ENCODE results near the gene CYB561D2. TPM values are rescaled to one million over a fixed set of nuclear protein-coding genes. Genes with fewer than 3 reads are reported as not detected.

Gene CYB561D2, protein sequence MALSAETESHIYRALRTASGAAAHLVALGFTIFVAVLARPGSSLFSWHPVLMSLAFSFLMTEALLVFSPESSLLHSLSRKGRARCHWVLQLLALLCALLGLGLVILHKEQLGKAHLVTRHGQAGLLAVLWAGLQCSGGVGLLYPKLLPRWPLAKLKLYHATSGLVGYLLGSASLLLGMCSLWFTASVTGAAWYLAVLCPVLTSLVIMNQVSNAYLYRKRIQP
- total RNA-seq = 20.8 and 35.2 TPM in 2 replicates

DNA sequence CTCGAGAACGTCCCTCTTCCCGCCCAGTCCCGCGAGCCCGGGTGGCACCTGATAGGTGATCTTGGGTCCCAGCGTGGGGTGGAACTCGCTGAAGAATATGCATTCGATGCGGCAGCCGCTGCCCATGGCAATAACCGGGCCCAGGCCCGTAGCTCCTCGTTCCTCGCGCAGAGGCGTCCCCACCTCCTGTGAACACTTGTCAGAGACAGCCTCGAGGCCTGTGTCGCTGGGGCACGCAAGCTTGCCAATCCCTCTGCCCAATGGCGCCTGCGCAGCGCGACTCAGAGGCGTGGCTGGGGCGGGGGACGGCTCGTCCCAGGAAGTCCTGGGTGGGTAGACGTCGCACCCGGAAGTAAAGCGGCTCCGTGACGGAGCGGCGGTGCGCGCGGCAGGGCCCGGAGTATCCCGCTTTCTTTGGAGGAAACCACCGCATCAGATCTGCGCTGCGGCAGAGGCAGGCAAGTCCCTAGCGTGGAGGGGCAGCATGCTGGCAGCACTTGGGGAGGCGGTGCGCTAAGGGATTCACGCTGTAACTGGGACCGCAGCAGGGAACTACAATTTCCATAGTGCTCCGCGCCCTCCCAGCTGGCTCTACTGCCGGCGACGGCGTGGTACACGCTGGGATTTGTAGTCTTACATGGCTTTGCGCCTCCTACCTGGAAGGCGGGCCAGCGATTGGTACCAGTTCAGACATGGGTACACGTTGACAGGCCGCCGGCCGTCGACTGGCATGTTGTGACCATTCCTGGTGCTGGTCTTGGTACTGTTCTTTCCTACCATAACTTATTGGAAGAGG is at the start of gene CYB561D2, which contains the start of gene NPRL2:
TSS of gene CYB561D2 (plus strand) at position 336 of the 796 bp plus-strand sequence. CDS start 572 bp downstream, outside the sequence.
TSS of gene NPRL2 (minus strand) at position 249 of the 796 bp plus-strand sequence. CDS start at position 126, 123 bp downstream.

DNA sequence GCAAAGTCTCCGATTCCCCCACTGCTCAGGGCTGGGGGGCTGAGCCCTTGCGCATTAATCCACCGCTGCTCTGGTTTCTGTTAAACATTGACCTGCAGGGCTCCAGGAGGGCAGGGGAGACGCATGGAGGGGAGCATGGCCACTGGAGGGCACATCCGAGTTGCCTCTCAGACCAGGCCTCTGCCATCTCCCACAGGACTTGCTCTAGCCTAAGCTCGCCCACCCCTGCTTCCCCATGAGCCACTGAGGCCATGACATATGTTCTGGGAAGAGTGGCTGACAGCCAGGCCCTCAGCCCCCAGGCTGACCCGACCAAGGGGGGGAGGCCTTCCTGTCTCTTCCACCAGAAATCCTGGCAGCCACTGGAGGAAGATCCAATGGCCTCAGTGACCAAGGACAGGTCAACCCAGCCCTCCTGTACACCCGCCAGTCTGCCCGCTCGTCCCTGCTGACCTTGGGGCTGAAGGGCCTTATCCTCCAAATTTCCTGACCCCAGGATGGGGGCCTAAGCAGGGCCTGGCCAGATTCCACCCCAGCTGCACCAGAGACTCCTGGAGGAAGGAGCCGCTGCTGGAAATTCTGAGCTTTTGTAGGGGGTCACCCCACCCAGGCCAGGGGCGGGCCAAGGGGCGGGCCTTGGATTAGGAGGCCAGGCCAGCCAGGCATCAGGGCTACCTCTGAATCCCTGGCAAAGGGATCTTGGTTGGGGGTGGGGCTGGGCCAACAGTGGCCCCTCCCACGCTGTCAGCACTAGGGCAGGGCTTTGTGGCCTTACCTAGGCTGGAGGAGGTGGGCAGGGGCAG is 47.4 kb upstream of the CYB561D2 start, which contains the start of gene HYAL1:
TSS of gene HYAL1 (minus strand) at position 562 of the 803 bp plus-strand sequence. CDS start 618 bp downstream, outside the sequence.

DNA sequence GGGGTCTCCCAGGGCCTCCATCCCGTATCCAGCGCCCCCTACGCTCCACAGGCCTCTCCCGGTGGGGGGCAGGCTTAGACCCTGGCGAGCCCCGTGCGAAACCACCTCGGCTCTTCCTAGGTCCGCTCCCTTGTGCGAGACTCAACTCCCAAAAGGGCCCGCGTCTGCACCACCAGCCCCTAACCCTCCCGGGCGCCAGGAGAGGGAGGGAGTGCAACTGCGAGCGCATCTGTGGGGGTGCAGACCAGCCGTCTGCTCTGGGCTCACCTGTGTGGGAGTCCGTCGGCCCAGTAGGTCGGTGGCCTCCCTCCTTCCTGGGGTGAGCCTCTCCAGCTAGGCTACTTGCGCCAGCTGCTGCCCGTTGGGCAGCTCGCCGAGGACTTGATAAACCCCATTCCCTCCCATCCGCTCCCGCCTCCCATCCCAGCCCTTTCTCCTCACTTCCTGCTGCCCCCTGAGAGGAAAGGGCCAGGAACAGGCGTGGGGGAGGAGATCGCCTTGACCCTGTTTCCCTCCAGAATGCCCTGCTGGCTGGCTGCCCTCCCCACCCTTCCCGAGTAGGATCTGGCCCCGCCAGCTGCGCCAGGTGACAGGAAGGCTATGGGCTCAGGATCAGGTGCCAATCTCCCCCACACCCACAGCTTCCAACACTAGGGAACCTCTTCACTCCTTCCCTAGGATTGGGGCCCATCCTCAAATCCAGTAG is 28.1 kb upstream of the CYB561D2 start, which contains the start of gene HYAL2:
TSS of gene HYAL2 (minus strand) at position 360 of the 706 bp plus-strand sequence. CDS start 2,256 bp downstream, outside the sequence.

DNA sequence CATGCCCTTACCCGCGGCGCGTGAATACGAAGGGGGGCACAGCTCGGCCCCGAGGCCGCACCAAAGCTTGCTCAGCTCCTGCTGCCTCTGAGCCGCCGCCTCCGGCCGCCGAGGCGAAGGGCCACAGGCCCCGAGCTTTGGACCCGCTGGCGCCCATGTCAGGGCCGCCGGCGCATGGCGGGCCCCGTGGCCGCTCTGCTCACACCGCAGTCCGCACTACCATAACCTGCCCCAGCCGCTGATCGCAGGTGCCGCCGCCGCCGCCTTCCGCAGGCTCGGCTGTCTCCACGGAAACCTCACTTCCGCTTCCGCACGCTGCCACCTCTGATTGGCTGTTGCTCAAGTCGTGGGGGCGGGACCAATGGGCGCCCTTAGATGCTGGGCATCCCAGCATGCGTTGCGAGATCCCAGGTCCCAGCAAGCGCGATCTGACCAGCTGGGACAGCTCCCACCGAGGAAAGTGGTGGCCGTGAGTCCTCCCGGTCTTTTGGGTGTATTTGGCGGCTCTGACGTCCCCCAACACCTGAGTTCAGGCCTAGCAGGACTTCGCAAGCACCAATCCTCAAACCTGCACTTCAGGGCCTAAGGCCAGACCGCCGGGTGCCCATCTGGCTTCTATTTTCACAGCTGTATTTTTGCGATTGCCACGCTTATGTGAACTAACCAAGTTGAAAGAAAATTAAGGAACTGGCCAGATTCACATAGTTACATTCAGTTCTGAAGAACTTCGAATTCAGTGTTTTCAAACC is 22.5 kb upstream of the CYB561D2 start, which contains the start of gene TUSC2:
TSS of gene TUSC2 (minus strand) at position 281 of the 749 bp plus-strand sequence. CDS start at position 157, 124 bp downstream.

DNA sequence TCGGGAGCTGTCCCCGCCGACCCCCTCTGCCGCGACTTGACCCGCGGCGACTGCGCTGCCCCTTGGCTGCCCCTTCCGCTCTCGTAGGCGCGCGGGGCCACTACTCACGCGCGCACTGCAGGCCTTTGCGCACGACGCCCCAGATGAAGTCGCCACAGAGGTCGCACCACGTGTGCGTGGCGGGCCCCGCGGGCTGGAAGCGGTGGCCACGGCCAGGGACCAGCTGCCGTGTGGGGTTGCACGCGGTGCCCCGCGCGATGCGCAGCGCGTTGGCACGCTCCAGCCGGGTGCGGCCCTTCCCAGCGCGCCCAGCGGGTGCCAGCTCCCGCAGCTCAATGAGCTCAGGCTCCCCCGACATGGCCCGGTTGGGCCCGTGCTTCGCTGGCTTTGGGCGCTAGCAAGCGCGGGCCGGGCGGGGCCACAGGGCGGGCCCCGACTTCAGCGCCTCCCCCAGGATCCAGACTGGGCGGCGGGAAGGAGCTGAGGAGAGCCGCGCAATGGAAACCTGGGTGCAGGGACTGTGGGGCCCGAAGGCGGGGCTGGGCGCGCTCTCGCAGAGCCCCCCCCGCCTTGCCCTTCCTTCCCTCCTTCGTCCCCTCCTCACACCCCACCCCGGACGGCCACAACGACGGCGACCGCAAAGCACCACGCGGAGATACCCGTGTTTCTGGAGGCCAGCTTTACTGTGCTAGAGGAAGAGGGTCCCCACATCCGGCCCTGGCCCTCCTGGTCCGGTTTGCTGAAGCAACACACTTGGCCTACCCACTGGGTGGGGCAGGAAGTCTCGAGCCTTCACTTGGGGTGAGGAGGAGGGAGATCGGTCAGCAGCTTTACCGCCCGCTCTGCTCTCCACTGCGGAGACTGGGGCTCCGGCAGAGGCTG is 10.0 kb upstream of the CYB561D2 start, which contains the start of gene RASSF1:
TSS of gene RASSF1 (minus strand) at position 389 of the 882 bp plus-strand sequence. CDS start at position 358, 31 bp downstream.

DNA sequence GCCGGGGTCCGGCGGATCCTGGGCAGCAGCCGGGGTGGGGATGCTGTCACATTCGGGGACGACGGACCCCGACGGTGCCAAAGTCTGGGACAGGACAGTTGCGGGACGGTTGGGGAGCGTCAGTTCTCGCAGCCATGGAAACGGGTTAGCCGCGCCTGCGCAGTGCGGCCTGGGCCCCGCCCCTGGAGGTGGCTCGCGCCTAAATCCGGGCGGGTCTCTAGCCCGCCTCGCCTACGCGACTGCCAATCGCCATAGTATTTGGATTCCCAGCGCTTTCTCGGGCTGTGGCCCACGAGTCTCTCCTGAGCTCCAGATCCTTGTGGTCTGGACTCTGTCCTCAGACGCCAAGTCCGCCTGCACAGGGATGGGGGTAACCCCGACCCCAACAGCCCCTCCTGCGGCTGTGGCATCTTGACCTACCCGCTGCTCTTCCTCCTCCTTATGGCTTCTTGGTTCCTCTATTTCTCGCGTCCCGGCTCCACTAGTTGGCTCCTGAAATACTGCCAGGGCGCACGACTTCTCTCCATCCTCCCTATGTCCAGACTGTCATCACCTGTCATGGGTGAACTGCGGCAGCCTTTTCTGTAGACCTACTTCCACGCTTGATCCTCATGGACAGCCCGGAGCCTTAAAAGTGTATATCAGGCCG is 5.0 kb upstream of the CYB561D2 start, which contains the start of gene ZMYND10:
TSS of gene ZMYND10 (minus strand) at position 147 of the 649 bp plus-strand sequence. CDS start 153 bp downstream, outside the sequence.

DNA sequence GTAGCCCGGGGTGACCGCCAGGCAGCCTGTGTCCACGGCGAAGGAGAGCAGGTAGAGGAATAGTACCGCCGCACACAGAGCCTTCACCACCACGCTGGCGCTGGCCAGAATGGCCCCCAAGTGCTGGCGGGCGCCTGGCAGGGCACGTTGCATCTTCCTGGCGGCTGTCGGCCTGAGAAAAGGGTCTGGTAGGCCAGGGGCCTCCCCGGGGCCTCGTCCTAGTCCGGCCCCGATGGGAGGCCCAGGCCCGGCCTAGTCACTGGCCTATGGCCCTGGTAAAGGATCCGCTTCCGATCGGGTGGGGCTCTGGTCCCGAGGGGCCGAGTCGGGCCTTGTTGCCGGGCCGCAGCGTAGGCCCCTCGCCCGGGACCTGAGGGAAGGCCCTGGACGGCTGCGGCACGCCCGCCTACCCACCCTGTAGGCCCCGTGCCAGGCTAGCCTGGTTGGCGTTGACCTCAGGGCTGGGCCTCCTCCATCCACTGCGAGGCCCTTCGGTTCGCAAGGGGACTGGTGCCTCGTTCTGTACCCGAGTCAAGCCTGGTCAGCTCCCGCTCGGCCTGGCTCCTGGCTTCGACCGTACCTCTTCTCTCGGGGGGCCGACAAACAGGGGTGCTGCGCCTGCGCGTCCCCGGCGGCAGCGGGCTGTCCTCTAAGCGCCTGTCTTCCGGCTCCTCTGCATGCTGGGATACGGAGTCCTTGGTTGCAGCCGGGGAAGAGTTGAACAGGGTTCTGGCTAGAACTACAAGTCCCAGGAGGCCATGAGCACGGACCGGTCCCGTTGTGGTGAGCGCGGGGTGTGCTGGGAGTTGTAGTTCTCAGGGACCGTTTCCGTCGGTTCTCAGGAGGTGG is 8.5 kb downstream of the CYB561D2 start, which contains the start of gene TMEM115:
TSS of gene TMEM115 (minus strand) at position 611 of the 849 bp plus-strand sequence. CDS start at position 153, 458 bp downstream.

Other genes starting within 250 kb of the CYB561D2 start
- 26.8 and 43.8 TPM in 2 replicates for gene SEMA3F, start 195.5 kb upstream of the CYB561D2 start, total RNA-seq
- not detected in 2 replicates for gene GNAT1, start 159.3 kb upstream of the CYB561D2 start, total RNA-seq
- not detected in 2 replicates for gene SLC38A3, start 145.6 kb upstream of the CYB561D2 start, total RNA-seq
- gene GNAI2, start 114.7 kb upstream of the CYB561D2 start, total RNA-seq = 188 and 248 TPM in 2 replicates
- gene SEMA3B, start 81.7 kb upstream of the CYB561D2 start, total RNA-seq = 10.6 and 16.0 TPM in 2 replicates
- not detected in 2 replicates for gene LSMEM2, start 71.8 kb upstream of the CYB561D2 start, total RNA-seq
- gene IFRD2, start 58.4 kb upstream of the CYB561D2 start, total RNA-seq = 34.2 and 53.7 TPM in 2 replicates
- gene HYAL3, start 51.5 kb upstream of the CYB561D2 start, total RNA-seq = 6.0 and 8.1 TPM in 2 replicates
- gene NAA80, start 51.5 kb upstream of the CYB561D2 start, total RNA-seq = 13.7 and 17.3 TPM in 2 replicates
- 4.0 and 5.5 TPM in 2 replicates for gene HYAL1, start 47.3 kb upstream of the CYB561D2 start, total RNA-seq
- gene HYAL2, start 28.1 kb upstream of the CYB561D2 start, total RNA-seq = 59.3 and 80.8 TPM in 2 replicates
- 14.5 and 30.7 TPM in 2 replicates for gene TUSC2, start 22.6 kb upstream of the CYB561D2 start, total RNA-seq
- gene RASSF1, start 10.0 kb upstream of the CYB561D2 start, total RNA-seq = 41.5 and 43.5 TPM in 2 replicates
- 0.34 and 1.1 TPM in 2 replicates for gene ZMYND10, start 5.1 kb upstream of the CYB561D2 start, total RNA-seq
- 12.1 and 13.2 TPM in 2 replicates for gene NPRL2, start 87 bp upstream of the CYB561D2 start, total RNA-seq
- 69.1 and 93.9 TPM in 2 replicates for gene TMEM115, start 8.7 kb downstream of the CYB561D2 start, total RNA-seq
- gene CACNA2D2, start 152.8 kb downstream of the CYB561D2 start, total RNA-seq = 0.12 TPM in 1 of 2 replicates, not detected in the other
- 10.0 and 10.8 TPM in 2 replicates for gene C3orf18, start 216.9 kb downstream of the CYB561D2 start, total RNA-seq
- gene HEMK1, start 218.7 kb downstream of the CYB561D2 start, total RNA-seq = 7.5 and 14.1 TPM in 2 replicates

All from pericardium fibroblast (primary cell).